B cell (primary cell): ENCODE results near the gene LAMA3.

Source experiments
- CTCF ChIP-seq: fragments of 200-600 bp; IDR thresholded peaks from one replicate; pipeline ENCODE4 v1.8.0; 2022; ENCODE audit warnings: antibody characterized with exemption, mild to moderate bottlenecking
- EZH2 ChIP-seq: IDR thresholded peaks from 2 replicates; pipeline ENCODE4 v1.6.1; 2012; ENCODE audit warnings: borderline replicate concordance, low read depth, mild to moderate bottlenecking, moderate library complexity, low read length; ENCODE audit not compliant: insufficient read depth, poor library complexity, severe bottlenecking

GRCh38 chr18:23809415-23809814, 120.2 kb downstream of the LAMA3 start:
- TF ChIP-seq CTCF, result no peak
- TF ChIP-seq EZH2, result no peak
